HG03432 (cell line): ENCODE data around the gene HOXC11.

Experiments used
- ATAC-seq: cut with Tn5 transposase; IDR thresholded peaks from one replicate; pipeline ENCODE4 v1.9.1; 2021; ENCODE audit warnings: mild to moderate bottlenecking, moderate library complexity; ENCODE audit not compliant: unreplicated experiment

HOXC11 gene

DNA sequence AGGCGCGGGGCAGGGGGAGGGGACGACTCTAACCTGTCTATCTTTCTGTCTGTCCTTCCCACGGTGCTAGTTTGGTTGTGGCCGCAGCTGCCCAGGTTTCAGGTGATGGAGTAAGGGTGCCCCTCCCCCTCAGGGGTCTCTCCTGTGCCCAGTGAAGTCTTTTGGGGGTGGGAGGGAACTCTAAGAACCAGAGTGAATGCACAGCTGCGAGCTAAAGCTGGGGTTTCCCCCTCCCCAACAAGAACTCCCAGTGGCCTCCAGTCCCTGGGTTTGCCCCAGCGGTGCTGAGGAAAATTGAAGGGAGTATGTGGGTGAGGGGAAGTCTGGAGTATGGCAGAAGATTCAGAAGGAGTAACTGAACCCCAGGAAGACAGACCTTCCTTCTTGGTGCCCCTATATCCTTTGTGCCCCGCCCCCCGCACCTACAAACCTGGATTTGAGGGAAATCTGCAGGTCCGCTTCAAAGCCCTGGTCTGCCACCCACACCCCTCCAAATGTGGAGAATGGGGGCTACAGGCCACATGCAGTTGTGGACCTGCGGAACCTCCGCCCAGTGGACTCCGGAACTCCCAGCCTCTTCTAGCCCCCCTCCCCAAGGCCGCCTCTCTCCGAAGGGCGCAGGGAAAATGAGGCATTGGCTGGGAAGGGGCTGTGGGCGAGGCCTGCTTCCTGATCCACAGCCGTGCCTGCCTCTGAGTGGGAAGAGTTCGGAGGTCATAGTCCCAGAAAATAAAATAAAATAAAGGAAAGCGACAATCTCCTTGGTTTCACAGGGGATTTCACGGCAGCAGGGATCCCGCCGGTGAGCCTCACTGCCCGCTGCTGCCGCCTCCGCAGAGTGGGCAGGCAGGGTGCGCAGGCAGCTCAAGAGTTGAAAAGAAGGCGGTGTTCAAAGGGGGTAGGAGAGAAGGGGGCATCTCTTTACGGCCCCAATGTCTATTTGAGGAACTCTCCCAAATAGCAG is 23.6 kb downstream of the HOXC11 start:
- no peak for ATAC-seq

DNA sequence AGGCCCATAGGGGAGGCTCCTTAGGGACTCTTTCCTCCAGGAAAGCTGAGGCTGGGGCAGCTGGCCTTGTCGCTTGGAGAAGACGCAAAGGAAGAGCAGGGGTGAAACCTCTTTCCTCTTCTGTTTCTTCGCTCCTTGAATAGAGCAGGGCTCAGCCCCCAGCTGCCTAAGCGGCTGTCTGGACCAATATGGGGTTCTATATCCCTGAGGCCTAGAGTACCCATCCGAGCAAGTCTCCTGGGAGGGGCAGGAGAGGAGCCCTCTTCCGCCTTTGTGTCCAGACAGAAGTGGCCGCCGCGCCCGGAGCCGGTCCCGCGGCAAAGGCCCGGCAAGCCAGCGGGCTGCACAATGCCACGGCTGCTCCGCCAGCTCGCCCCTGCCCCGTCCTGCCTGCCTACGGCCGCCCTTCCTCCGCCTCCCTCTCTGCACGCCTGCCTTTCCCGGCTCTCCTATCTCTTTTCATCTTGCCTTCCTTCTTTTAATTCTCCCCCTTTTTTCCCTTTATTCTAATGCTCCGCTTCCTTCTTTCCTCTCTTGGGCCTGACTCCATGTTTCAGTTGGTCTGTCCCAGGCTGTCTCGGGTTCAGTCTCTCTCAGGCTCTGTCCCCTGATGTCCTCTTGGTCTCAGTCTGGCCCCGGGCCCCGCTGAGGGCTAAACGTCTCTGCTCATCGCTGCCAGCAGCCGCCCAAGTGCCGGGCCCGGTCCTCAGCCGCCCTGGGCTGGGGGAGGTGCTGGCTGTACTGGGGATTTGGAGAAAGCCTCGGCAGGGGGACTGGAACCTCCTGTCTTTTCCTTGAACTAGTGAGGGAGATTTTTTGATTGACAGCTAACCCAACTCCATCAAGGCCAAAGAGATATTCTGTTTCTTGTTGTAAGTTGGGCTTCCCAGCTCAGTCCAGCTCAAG is 24.5 kb downstream of the HOXC11 start:
- ATAC-seq = no peak

DNA sequence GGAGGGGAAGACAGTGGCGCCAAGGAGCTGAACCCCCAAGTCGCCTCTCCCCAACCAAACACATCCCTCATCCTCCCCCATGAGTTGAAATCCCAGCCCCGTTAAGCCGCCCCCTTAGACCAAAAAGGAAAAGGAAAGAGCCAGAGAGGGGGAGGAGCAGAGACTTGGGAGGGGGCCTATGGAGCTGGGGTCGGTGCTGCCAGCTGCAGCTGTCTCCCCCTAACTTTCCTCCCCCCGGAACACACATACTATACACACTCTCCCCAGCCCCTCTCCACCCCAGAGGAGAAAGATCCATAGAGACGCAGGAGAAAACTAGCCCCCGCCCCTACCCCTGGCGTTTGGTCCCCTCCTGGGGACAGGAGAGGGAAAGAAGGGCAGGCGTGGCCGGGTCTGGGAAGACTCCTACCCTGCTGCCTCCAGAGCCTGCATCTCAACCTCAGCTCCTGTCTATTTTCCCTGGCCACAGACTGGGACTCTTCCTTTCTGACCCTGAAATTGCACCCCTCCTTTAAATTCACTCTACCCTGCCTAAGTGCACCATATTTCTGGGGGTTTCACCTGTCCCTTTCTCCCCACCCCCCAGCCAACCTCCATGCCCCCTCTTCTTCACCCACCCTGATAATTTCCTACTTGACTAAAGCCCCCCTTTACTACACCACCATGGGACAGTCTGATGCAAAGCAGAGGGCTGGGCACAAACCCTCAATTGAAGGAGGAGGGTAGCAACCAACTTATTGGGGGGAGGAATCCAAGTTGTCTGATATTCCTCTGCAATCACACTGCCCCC is 25.4 kb downstream of the HOXC11 start:
- ATAC-seq = no peak

DNA sequence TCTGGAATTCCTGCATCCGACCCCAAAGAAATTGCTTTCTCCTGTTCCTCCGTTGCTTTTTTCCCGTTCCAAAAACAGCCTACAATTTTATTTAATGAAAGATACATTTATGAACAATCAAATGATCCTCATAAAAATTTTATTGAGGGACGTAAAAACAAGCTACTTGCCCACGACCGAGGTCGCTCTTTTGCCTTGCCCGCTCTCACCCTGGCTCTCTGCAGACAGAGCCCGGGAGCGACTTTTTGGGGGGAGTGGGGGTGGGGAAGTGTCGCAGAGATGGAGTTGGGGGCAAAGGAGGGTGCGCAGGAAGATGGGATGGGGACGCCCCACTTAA is 25.9 kb downstream of the HOXC11 start:
- ATAC-seq = no peak

DNA sequence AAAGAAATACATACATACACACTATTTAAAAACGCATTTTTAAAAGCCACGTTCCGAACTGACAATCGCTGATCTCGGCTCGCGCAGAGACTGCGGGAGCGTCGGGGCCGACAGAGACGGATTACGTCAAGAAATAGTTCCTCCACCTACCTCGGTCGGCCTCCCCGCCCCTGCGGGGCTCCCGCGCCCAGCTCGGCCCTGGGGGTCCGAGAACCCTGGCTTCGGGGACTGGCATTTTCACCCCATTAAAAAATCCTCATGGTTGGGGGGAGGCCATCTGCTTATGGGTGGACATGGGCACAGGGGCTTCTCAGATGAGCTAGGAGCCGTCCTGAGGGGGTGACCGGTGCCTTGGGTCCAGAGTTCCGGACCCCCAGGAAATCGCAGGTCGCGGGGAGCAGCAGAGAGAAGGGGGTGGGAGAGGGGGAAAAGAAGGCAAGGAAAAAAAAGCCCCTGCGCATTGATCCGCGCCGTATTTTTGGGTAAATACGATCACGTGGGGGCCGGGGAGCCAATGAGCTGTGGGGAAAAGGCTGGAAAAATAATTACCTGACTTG is 26.7 kb downstream of the HOXC11 start:
- no peak for ATAC-seq

DNA sequence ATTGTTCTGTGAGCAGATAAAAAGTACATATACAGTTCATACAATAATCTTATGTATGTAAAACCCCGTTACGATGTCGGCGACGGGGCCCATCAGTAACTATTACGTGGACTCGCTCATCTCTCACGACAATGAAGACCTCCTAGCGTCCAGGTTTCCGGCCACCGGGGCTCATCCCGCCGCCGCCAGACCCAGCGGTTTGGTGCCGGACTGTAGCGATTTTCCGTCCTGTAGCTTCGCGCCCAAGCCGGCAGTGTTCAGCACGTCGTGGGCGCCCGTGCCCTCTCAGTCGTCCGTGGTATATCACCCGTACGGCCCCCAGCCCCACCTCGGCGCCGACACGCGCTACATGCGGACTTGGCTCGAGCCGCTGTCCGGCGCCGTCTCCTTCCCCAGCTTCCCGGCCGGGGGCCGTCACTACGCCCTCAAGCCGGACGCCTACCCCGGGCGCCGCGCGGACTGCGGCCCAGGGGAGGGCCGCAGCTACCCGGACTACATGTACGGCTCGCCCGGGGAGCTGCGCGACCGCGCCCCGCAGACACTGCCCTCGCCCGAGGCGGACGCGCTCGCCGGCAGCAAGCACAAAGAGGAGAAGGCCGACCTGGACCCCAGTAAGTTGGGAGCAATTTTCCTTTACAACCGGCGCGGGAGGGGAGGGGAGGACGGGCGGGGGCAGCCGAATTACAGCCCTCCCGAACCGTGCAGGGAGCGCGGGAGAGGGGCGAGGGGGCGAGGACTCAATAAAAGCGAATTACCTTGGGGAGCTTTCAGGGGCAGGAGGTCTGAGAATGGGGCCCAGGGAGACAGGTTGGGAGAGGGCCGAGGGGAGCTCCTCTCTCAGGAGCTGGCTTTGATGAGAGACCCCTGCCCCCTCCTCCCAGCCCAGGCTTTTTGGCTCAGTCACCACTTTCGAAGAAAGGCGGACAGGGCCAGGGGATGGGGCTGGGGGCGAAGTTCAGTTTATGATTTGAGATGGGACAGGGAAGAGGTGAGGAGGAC is 27.5 kb downstream of the HOXC11 start, which contains the start of gene HOXC9:
HOXC9 (plus strand) TSS at position 46 of the 999 bp plus-strand sequence; CDS start at position 74, 28 bp downstream.
- no peak for ATAC-seq

DNA sequence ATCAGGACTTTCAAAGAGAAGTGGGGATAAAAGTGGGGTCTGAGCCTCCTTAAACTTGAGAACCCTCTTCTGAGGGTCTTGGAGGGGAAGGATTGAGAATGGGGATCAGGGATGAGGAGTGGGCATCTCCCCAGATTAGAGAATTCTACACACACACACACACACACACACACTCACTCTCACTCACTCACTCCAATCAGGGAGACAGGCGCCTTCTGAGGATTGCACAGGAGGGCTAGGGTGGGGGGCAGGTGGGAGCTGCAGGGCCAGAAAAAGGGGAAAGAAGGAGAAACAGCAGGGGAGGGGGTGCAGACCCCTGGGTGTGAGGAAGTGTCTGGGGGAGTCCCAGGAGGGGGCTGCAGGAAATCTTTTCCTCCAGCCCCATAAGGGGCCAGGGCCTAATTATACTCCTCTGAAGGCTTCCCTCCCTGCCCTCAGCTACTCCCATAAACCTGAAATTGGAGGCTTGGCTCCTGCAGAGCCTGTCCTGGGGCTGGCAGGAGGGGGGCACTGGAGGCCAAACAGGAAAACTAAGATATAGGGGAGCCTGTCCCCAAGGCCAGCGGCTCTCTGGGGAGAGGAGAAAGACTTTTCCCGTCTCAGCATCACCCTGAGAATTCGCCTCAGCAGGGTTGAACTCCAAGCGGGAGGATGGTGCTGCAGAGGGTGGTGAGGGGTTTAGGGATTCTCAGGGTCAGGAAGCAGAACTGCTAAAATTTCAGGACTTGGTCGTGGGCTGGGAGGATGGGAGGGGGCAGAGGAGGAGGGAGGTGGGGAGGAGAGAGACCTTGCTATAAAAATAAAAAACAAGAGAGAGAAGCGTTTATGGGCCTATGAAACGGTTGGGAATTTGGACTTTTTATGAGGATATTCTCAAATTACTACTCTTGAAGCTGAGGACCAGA is 28.6 kb downstream of the HOXC11 start:
- ATAC-seq = no peak

DNA sequence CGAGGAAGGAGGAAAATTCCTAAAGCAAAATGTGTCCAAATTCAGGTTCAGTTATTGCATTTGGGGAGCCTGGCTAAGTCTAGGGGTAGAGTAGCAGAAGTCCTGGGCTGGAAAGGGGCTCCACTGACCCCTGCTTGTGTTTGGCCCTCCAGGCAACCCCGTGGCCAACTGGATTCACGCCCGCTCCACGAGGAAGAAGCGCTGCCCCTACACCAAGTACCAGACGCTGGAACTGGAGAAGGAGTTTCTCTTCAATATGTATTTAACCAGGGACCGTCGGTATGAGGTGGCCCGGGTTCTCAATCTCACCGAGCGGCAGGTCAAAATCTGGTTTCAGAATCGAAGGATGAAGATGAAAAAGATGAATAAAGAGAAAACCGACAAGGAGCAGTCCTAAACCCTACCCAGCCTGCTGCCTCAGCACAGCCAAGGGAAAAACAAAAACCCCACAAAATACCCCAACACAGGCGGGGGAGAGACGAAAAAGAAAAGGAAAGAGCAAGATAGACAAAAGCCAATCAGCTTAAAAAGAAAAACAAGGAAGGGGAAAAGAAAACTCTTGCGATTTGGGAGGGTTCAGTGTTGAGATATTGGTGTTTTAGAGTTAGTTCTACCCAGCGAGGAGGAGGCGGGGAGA is 29.5 kb downstream of the HOXC11 start:
- no peak for ATAC-seq

DNA sequence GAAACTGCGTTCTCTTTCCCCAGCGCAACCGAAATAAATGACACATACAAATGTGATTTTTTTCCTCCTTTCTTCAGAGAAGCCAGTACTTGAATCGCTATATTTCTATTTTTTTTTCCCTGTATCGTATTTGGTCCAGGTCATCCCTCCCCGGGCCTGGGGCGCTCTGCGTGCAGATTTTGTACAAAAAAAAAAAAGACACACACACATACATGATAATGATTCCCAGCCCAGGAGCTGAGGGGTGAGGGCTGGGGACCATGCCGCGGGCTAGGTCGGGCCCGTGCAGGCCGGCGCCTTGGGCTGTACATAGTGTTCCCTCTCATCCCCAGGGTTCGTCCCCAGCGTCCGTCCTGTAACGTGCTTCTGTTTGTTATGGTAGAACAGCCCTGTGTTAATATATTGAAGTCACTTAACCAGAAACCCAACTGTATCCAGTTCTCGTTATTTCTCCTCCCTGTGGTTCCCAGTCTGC is 30.0 kb downstream of the HOXC11 start:
- ATAC-seq = no peak

DNA sequence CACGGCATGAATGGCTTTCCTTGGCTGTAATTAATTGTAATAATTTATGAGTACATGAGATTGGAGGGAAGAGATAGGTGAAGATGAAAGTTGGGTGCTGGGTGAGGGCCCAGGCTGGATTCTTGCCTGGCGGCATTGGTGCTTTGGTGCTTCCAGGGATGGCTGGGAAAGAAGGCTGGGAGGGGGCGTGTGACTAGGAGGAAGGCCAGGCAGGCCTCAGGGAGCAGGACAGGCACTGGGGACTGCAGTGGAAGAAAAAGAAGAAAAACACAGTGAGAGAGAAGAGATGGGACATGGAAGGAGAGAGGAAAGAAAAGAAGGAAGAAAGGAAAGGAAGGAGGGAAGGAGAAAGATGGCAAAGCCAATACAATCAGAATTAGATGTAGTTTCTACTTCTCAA is 30.7 kb downstream of the HOXC11 start:
- no peak for ATAC-seq

DNA sequence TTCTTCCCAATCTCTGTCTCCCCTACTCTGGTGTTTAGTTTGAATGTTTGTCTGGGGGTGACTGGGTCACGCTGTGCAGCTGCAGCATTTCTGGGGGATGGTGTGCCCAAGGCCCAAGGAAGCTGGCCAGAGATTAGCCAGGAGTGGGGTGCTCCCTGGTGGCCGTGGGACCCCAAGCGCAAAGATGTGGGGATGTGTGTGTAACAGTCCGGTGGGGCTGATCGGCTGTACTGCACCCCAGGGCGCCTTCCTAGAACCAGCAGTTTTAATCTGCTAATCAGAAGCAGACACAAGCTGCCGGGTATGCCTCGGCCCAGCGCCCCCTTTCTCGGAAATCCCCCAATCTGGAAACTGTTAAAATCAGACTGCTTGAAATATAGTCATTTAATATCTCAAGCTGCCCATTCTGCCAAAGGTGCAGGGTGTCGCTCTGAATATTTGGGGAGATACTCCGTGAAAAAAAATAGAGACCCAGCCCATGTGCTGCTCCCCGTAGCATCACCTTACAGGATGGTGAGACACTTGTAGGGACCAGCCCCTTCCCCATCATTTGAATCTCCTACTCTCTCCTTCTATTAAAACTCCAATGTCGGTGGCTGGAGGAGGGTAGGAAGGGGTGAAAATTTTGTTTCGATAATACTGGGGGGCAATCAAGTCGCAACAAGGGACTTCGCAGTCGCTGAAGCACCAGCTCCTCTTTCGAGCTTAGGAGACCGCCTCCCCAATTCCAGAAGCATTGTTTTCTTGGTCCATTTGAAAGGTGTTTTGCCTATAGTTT is 31.3 kb downstream of the HOXC11 start:
- no peak for ATAC-seq

DNA sequence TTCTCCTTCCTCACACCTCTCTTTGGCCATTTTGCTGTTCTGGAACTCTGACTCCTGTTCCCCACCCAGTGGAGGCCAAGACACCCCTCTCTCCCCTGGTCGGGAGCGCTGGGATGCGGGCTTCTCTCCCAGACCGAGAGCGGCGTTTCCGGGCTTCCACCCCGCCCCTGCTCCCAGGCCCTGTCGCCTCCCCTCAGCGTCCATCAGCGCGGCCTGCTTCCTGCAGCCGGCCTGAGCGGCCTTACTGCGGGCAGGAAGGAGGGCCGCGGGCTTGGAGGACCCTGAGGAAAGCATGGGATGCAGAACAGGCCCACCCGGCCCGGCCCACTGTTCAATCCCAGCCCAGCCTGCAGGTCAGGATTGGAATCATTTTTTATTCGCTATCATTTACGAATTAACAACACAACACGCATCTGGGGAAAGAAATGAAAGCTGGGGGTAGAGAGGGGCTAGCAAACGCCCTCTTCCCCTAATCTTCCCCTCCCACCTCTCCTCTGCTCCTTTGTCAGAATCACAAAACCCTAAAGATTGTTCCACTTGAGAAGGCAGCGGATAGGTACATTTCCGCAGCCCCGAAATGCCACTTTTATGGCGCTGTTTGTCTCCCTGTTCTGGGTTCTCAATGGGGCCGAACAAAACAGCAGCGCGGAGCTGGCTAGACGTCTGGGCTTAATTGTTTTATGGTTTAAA is 32.1 kb downstream of the HOXC11 start:
- no peak for ATAC-seq

DNA sequence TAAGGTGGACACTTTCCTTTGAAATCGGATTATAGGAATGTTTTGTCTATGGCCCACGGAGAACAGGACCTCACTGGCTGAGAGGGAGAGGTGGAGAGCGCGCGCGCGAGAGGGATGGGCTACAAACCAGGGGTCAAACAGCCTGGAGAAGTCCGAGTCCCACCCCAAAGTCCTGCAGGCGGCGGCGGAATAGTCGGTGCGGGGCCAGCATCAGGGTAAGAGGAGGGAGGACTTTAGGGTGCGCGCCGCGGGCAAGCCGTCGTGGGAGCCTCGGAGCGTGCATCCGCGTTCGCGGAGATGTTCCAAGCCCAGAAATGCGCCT is 32.6 kb downstream of the HOXC11 start:
- no peak for ATAC-seq

DNA sequence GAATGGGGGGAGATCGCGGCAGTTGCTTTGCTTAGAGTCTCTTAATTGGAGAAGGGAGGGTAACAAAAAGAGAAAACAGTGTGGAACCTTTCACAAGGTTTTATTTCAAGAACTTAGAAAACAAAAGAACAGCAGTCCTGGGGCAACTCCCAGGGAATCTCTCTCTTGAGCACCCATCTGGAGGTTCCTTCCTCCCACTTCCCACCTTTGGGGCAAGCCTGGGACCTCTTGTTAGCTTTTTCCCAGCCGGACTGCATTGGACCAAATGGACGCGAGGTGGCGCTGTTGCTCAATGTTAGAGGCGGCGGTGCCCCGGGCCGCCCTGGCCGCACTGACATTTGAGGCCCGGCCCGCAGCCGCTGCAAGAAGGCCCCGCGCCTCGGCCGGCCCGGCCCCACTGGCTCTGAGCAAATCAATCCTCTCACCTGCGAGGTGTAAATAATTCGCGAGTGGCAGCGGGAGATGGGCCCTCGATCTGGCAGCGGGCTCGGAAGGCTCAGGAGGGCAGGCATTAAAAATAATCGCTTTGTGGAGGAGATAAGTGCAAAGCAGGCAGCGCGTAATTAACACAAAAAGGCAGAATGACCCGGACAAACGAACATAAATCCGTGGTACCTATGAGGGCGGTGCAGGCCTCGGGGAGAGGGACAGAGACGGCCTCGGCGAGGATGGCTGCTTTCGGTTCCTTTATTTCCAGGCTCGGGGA is 33.1 kb downstream of the HOXC11 start:
- ATAC-seq = peak; percentile 80

DNA sequence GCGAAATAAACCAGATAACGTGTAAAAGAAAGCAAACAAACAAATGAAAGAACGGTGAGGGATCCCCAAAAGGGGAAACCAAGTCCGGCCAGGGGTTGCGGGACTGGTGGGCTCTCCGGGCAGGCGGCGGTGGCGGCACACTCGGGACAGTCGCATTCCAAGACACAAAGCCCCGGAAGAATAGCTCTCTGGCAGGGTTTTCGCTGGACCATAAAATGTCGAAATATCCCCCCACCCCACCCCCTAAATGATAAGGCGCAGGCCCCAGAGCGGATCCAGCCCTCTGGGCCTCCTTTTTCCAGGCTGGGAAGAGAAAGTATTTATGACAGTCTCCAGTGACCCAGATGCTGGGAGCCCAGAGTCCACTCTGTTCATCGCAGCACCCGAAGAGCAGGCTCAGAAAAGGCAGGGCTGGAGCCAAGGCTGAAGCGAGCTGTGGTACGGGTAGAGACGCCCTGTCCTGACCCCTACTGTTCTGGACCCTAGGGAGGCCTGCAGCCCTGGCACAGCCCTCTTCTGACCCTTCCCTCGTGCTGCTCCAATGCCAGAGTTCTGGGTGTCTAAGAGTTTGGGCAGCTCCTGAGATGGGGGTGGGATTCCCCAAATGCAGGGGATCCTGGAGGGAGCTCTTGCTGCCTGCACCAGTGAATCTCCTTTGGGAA is 33.8 kb downstream of the HOXC11 start:
- ATAC-seq = no peak
